Measurements from ENCODE around the gene TRAFD1.

DNA sequence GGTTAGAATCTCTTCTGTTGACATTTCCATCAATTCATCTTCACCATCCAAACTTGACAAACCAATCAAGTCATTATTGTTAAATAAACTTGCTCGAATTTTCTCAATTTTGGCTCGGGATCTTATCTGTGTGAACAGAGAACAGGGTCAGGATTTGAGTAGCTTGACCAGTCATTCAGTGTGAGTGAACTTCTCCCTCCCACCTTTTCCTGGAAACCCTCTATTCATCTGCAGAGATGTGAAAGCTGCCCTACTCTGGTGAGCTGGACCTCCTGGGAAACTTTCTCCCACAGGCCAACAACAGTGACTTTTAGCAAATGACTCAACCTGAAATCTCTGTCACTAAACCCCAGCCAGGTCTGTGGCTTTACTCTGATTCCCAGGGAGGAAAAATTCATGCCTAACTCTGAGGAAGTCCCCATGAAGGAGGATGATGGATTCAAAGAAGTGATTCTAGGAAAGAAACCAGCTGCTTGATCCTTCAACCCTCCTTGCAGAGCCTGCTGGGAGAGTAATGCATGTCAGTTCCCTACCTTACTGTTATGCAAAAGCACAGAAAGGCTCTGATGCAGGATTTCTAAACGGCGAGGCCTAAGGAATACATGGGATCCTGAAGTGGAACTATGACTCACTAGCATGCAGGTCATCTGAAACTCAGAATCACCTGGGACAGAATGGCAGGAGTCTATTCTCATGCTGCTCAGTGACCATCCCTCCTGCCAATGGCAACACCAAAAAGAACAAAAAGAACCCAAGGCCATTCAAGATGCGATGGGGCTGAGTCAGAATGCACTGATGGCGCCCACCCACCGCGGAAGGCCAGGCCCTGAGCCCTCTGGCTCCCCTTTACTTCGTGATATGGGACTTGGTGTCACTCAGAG lies 58.0 kb downstream of the TRAFD1 start:
- no peak for TF ChIP-seq CTCF (IDR thresholded peaks at IDR 0.05; ENCODE audit: insufficient read depth, low read length, poor library complexity, severe bottlenecking)
- TF ChIP-seq EZH2phosphoT487 (conservative IDR thresholded peaks at IDR 0.05; ENCODE audit: low read length), result no peak

Measured in SU-DHL-6 (cell line).